Measurements from ENCODE around the gene PTPN7.

- no peak for TF ChIP-seq CTCF (IDR thresholded peaks at IDR 0.05; ENCODE audit: low read length)
- TF ChIP-seq EZH2 (optimal IDR thresholded peaks at IDR 0.05; ENCODE audit: low read depth, low read length) = no peak
These were observed 3.8 kb downstream of the PTPN7 start for GRCh38 chr1:202156590-202156989.

Data from MM.1S (cell line).